ENCODE data around the gene EDAR. TPM values are rescaled to one million over a fixed set of nuclear protein-coding genes. Genes with fewer than 3 reads are reported as not detected.

EDAR gene
- total and polyA plus RNA-seq, 8 donors, result 0.93 to 1.1 TPM; not detected in 6

GRCh38 chr2:108904680-108905079 lies 84.3 kb downstream of the EDAR start:
- peaks cover 0 to 8% (median 0%) of the 10 kb centered on the region in 4 donors for H3K4me1 ChIP-seq
- intact Hi-C loops (cut with DNase I; ENCODE audit: low total_unique reads), result no loop called here
- H3K27me3 ChIP-seq, result no peaks in the 10 kb centered on the region
- TF ChIP-seq POLR2A (IDR thresholded peaks at IDR 0.05) (no peak), CTCF (IDR thresholded peaks at IDR 0.05) (no peak), POLR2AphosphoS5 (IDR thresholded peaks at IDR 0.05) (no peak), EP300 (IDR thresholded peaks at IDR 0.05) (no peak)
- H3K36me3 ChIP-seq, result no peaks in the 10 kb centered on the region
- 39 to 57% (median 48%) methylated on average over 3 of the region's 3 CpGs for WGBS, 5 donors
- no peak overlapping the region for H3K4me3 ChIP-seq
- DNase-seq, result no peak
- H3K27ac ChIP-seq, result no peak overlapping the region
- no peaks in the 10 kb centered on the region for H3K9me3 ChIP-seq

GRCh38 chr2:108898315-108899082 lies 90.5 kb downstream of the EDAR start:
- Histone ChIP-seq H3K4me1 (no peaks in the 10 kb centered on the region), H3K27ac (no peak overlapping the region), H3K36me3 (no peaks in the 10 kb centered on the region), H3K27me3 (no peaks in the 10 kb centered on the region), H3K4me3 (no peak overlapping the region), H3K9me3 (no peaks in the 10 kb centered on the region)
- no peak for TF ChIP-seq POLR2AphosphoS5 (IDR thresholded peaks at IDR 0.05)
- no peak for TF ChIP-seq EP300 (IDR thresholded peaks at IDR 0.05)
- no peak for TF ChIP-seq CTCF (IDR thresholded peaks at IDR 0.05)
- TF ChIP-seq POLR2A (IDR thresholded peaks at IDR 0.05), result no peak
- WGBS, 5 donors, result 65 to 86% (median 82%) methylated on average over 1 of the region's 1 CpG
- intact Hi-C loops (cut with DNase I; ENCODE audit: low total_unique reads), result no loop called here
- no peak for DNase-seq

- intact Hi-C loops (cut with DNase I; ENCODE audit: low total_unique reads), result no loop called here
- WGBS, 5 donors, result 91 to 96% (median 95%) methylated on average over 12 to 13 of the region's 13 CpGs
- TF ChIP-seq CTCF (IDR thresholded peaks at IDR 0.05), result no peak
- TF ChIP-seq POLR2AphosphoS5 (IDR thresholded peaks at IDR 0.05), result no peak
Measured at GRCh38 chr2:108896741-108897140, 92.3 kb downstream of the EDAR start.

GRCh38 chr2:108895188-108895587 lies 93.8 kb downstream of the EDAR start:
- intact Hi-C loops (cut with DNase I; ENCODE audit: low total_unique reads), result no loop called here
- peaks cover 0 to 17% (median 10%) of the 10 kb centered on the region in 4 donors for H3K9me3 ChIP-seq
- no peaks in the 10 kb centered on the region for H3K36me3 ChIP-seq
- WGBS, 5 donors, result 72 to 90% (median 85%) methylated on average over 2 of the region's 2 CpGs
- DNase-seq, result no peak
- H3K4me1 ChIP-seq, result no peaks in the 10 kb centered on the region
- TF ChIP-seq POLR2AphosphoS5 (IDR thresholded peaks at IDR 0.05), result no peak
- TF ChIP-seq CTCF (IDR thresholded peaks at IDR 0.05), result no peak
- TF ChIP-seq EP300 (IDR thresholded peaks at IDR 0.05), result no peak
- no peak for TF ChIP-seq POLR2A (IDR thresholded peaks at IDR 0.05)
- no peak overlapping the region for H3K4me3 ChIP-seq
- no peaks in the 10 kb centered on the region for H3K27me3 ChIP-seq
- no peak overlapping the region for H3K27ac ChIP-seq

More at GRCh38 chr2:108896741-108897140, 92.3 kb downstream of the EDAR start:
- Histone ChIP-seq H3K4me1 (no peaks in the 10 kb centered on the region), H3K27ac (no peak overlapping the region), H3K4me3 (no peak overlapping the region), H3K36me3 (no peaks in the 10 kb centered on the region), H3K9me3 (peaks cover 0 to 3% (median under 1%) of the 10 kb centered on the region in 4 donors), H3K27me3 (no peaks in the 10 kb centered on the region)
- DNase-seq, result no peak

Measured in stomach (tissue), 9 donors.